KOPT-K1 (cell line): ENCODE results near the gene GPC5.

ENCODE experiments used
- H3K27ac ChIP-seq: fragments of 200-600 bp; sonication (generic); 2 replicates; pipeline ENCODE4 v1.5.1; 2016; ENCODE audit warnings: antibody characterized with exemption, mild to moderate bottlenecking, low read depth, low read length; ENCODE audit not compliant: poor library complexity, severe bottlenecking
- H3K36me3 ChIP-seq: fragments of 200-600 bp; sonication (generic); 2 replicates; pipeline ENCODE4 v1.5.1; 2017; ENCODE audit warnings: antibody characterized with exemption, mild to moderate bottlenecking, low read length, moderate library complexity; ENCODE audit not compliant: insufficient read depth
- H3K9me3 ChIP-seq: fragments of 200-600 bp; sonication (generic); 2 replicates; pipeline ENCODE4 v1.5.1; 2017; ENCODE audit warnings: antibody characterized with exemption, low read length, mild to moderate bottlenecking; ENCODE audit not compliant: insufficient read depth, poor library complexity, severe bottlenecking

The GPC5 gene

DNA sequence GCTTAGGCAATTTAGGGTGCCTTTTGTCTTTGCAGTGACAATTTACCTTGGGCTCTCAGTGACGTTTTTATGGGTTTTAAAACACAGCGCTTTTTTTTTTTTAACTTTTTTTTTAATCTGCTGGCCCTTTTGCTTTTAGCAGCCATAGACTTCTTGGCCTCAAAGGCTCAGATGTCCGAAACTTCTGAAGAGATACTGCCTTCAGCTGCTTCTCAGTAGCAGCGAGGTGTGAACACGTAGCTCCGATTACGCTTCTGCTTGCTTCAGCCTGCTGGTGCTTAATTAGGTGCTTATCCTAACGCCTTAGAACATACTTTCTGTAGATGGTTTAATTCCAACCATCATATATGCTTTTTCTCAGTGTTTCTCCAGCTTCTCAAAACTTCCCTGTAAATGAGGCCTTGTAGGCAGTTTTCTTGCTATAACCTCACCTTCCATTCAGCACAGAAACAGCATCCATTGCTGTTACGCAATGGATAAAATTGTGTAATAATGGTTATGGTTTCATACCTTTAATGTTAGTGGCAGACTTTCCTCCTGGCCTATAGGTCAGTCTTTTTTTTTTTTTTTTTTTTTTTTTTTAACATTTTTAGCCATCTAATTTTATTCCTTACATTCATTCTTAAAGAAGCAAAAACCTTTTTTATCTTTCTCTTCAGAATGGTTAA is 723.9 kb downstream of the GPC5 start:
- no peaks in the 10 kb centered on the region for H3K9me3 ChIP-seq
- H3K36me3 ChIP-seq, result no peaks in the 10 kb centered on the region
- no peak overlapping the region for H3K27ac ChIP-seq

DNA sequence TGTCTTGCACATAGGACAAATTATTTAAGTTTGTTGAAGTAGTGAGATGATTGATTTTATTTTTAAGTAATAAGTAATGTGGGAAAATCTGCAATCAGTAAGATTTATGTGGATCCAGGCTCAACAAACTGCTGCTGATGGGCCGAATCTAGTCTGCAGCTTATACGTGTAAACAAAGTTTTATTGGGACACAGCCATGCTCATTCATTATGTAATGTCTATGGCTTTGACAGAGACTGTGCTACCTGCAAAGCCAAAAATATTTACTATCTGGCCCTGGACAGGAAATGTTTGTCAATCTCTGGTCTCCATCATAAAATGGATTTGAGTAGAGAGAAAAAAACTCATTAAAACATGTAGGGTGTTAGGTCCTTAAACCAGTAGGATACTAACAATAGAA is 728.0 kb downstream of the GPC5 start:
- H3K9me3 ChIP-seq, result no peaks in the 10 kb centered on the region
- H3K36me3 ChIP-seq, result no peaks in the 10 kb centered on the region
- H3K27ac ChIP-seq, result no peak overlapping the region

GRCh38 chr13:92135509-92135908 is 737.1 kb downstream of the GPC5 start:
- no peak overlapping the region for H3K27ac ChIP-seq
- no peaks in the 10 kb centered on the region for H3K36me3 ChIP-seq
- H3K9me3 ChIP-seq, result no peaks in the 10 kb centered on the region

DNA sequence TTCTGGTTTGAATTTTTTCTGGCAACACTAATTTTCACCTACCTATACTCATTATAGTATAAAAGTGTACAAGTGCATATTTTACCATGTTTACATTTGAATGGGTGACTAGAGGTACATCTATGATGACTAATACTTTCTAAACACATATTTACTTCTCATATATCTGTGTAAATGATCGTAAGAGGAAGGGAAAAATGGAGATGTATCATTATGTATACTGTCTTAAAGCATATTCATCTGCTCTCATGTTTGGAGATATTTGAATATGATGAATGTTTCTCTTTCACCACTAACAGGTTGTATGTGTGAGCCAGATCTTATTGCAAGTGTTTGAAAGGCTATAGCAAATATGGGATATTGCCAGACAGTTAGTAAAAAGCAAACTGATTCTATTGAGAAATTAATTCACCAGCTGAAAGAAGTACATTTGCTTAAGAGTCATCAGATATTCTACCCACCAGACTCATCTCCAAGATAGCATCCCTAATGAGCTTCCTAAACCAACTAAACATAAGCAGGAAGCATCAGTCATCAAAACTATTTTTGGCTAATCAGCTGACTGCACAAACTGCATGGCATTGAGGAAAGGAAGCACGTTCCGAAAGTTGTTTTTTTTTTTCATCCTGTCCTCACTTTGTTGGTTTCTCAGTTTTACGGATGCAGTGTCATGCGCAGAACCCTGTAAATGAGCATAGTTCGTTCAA is 738.2 kb downstream of the GPC5 start:
- H3K36me3 ChIP-seq, result no peaks in the 10 kb centered on the region
- no peak overlapping the region for H3K27ac ChIP-seq
- no peaks in the 10 kb centered on the region for H3K9me3 ChIP-seq

GRCh38 chr13:92137520-92137919 is 739.1 kb downstream of the GPC5 start:
- H3K27ac ChIP-seq, result no peak overlapping the region
- H3K36me3 ChIP-seq, result no peaks in the 10 kb centered on the region
- H3K9me3 ChIP-seq, result no peaks in the 10 kb centered on the region

- H3K36me3 ChIP-seq, result no peaks in the 10 kb centered on the region
- no peaks in the 10 kb centered on the region for H3K9me3 ChIP-seq
- H3K27ac ChIP-seq, result no peak overlapping the region
Observed at GRCh38 chr13:92143766-92144165, 745.3 kb downstream of the GPC5 start.

- Histone ChIP-seq H3K36me3 (no peaks in the 10 kb centered on the region), H3K27ac (no peak overlapping the region), H3K9me3 (no peaks in the 10 kb centered on the region)
Observed at GRCh38 chr13:92150606-92151005, 752.2 kb downstream of the GPC5 start.

DNA sequence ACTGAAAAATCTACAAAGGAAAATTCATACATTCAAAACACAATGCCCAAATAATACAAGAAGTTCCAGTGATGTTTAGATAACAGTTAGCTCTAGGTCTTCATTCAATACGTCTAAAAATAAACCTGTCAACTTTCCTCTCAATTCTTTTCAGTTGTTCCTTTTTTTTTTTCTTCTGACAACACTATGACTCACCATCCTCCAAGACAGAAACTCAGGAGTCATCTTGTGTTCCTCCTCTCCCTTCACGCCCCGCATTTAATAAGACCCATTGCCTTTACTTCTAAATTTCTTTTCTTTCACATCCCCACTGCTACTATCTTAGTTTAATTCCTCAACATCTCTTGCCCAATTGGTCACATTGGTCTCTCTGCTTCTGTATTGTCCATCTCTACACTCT is 759.9 kb downstream of the GPC5 start:
- Histone ChIP-seq H3K9me3 (no peaks in the 10 kb centered on the region), H3K36me3 (no peaks in the 10 kb centered on the region), H3K27ac (no peak overlapping the region)

DNA sequence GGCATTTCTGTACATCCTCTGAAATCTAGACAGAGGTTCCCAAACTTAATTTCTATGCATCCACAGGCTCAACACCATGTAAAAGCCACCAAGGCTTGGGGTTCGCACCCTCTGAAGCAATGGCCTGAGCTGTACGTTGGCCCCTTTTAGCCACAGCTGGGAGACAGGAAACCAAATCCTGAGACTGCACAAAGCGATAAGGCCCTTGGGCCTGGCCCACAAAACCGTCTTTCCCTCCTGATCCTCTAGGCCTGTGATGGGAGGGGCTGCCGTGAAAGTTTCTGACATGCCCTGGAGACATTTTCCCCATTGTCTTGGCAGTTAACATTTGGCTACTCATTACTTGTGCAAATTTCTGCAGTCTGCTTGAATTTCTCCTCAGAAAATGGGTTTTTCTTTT is 766.4 kb downstream of the GPC5 start:
- Histone ChIP-seq H3K9me3 (no peaks in the 10 kb centered on the region), H3K36me3 (no peaks in the 10 kb centered on the region), H3K27ac (no peak overlapping the region)

DNA sequence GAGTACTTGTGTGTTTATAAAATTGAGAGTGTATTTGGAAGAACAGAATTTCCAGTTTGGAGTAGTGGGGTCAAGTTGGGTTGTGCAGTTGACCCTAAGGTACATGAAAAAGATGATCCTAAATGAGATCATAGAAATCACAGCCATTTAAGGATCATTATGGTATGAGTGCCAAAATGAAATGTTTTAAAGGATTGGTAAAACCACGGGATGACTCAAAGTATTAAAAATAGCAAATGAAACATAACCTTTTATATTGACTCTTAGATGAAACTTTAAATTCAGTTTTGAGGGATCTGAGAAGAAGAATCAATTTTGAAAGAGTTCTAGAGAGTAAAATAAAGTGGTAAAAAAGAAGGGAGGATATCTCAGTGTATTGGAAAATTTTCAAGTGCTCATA is 773.8 kb downstream of the GPC5 start:
- no peak overlapping the region for H3K27ac ChIP-seq
- H3K9me3 ChIP-seq, result no peaks in the 10 kb centered on the region
- no peaks in the 10 kb centered on the region for H3K36me3 ChIP-seq

- no peaks in the 10 kb centered on the region for H3K36me3 ChIP-seq
- H3K27ac ChIP-seq, result no peak overlapping the region
- H3K9me3 ChIP-seq, result no peaks in the 10 kb centered on the region
Observed at GRCh38 chr13:92173254-92173653, 774.8 kb downstream of the GPC5 start.

DNA sequence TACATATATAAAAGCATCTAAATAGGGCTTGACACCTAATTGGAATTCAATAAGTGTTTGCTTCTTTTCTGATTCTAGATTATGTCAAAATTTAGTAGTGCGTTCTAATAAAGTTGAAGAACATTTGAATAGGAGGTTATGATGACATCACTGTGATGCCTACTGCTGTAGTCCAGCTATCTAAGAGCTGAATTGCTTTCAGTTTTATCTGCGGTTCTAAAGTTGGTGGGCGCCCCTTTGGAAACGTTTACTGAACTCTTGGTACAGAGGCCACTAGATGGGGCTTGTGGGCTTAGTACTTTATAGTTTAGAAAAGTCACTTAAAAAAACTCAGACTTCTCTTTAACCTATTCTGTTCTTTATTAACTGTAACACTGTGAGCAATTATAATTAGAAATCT is 776.9 kb downstream of the GPC5 start:
- Histone ChIP-seq H3K27ac (no peak overlapping the region), H3K36me3 (no peaks in the 10 kb centered on the region), H3K9me3 (no peaks in the 10 kb centered on the region)

- Histone ChIP-seq H3K27ac (no peak overlapping the region), H3K36me3 (no peaks in the 10 kb centered on the region), H3K9me3 (no peaks in the 10 kb centered on the region)
Observed at GRCh38 chr13:92177966-92178365, 779.5 kb downstream of the GPC5 start.

DNA sequence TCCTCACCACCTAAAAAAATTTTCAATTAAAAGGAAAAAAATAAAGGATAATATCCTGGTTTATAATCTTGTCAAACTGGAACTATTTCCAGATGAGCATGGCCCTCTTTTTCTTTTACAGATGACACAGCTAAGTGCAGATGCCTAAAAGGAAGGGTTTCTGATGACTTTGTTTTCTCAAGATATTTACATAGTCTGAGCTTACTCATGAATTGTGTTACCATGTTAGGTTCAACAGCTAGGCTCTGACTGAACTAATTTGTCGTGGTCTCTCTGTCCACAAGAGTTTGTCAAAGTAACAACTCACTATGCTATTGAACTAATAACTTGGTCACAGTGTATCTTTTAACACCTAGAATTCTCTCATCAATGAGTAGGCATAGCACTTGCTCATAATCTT is 780.8 kb downstream of the GPC5 start:
- Histone ChIP-seq H3K9me3 (no peaks in the 10 kb centered on the region), H3K27ac (no peak overlapping the region), H3K36me3 (no peaks in the 10 kb centered on the region)

GRCh38 chr13:92187378-92187989 is 789.1 kb downstream of the GPC5 start:
- no peaks in the 10 kb centered on the region for H3K9me3 ChIP-seq
- H3K27ac ChIP-seq, result no peak overlapping the region
- no peaks in the 10 kb centered on the region for H3K36me3 ChIP-seq

- Histone ChIP-seq H3K9me3 (no peaks in the 10 kb centered on the region), H3K36me3 (no peaks in the 10 kb centered on the region), H3K27ac (no peak overlapping the region)
Observed at GRCh38 chr13:92188574-92188973, 790.2 kb downstream of the GPC5 start.
